Measurements from ENCODE around the gene CASP1. TPM values are rescaled to one million over a fixed set of nuclear protein-coding genes. Genes with fewer than 3 reads are reported as not detected.

The CASP1 gene
- total RNA-seq, 1 experiment from 2014 or later, result not detected

GRCh38 chr11:105004021-105004420, 30.9 kb downstream of the CASP1 start:
- no peaks in the 10 kb centered on the region for H3K27me3 ChIP-seq (ENCODE audit: insufficient read depth, low read length)
- no peak overlapping the region for H4K91ac ChIP-seq (ENCODE audit: insufficient read length, low read depth, low read length)
- H2BK120ac ChIP-seq (ENCODE audit: low read depth, low read length, poor library complexity, severe bottlenecking), result no peak overlapping the region
- no peak overlapping the region for H3K27ac Mint-ChIP-seq
- H3K9me3 ChIP-seq (ENCODE audit: control insufficient read depth, low read depth, low read length), result no peaks in the 10 kb centered on the region
- H2BK20ac ChIP-seq (ENCODE audit: low read depth, low read length, poor library complexity, severe bottlenecking), result no peak overlapping the region
- no peak overlapping the region for H3K14ac ChIP-seq (ENCODE audit: insufficient read depth, low read length)
- H4K8ac ChIP-seq (replicated peaks; ENCODE audit: insufficient read length, low read depth, low read length), result no peak overlapping the region
- H2AFZ ChIP-seq (ENCODE audit: low read length), result no peak overlapping the region
- TF ChIP-seq, protein P1, sequence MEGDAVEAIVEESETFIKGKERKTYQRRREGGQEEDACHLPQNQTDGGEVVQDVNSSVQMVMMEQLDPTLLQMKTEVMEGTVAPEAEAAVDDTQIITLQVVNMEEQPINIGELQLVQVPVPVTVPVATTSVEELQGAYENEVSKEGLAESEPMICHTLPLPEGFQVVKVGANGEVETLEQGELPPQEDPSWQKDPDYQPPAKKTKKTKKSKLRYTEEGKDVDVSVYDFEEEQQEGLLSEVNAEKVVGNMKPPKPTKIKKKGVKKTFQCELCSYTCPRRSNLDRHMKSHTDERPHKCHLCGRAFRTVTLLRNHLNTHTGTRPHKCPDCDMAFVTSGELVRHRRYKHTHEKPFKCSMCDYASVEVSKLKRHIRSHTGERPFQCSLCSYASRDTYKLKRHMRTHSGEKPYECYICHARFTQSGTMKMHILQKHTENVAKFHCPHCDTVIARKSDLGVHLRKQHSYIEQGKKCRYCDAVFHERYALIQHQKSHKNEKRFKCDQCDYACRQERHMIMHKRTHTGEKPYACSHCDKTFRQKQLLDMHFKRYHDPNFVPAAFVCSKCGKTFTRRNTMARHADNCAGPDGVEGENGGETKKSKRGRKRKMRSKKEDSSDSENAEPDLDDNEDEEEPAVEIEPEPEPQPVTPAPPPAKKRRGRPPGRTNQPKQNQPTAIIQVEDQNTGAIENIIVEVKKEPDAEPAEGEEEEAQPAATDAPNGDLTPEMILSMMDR (conservative IDR thresholded peaks at IDR 0.05), result no peak
- no peak overlapping the region for H2BK12ac ChIP-seq (ENCODE audit: insufficient read length, low read depth, low read length)
- H3K23ac ChIP-seq (ENCODE audit: insufficient read length, low read depth, low read length), result no peak overlapping the region
- H3K4me1 ChIP-seq (ENCODE audit: insufficient read depth, low read length), result 0 out of 2 replicates have a peak, but pooled peaks cover 2% of the 10 kb centered on the region
- H2AK5ac ChIP-seq (ENCODE audit: insufficient read length, low read length), result no peak overlapping the region
- no peaks in the 10 kb centered on the region for H3K79me1 ChIP-seq (ENCODE audit: insufficient read depth, low read depth, low read length, poor library complexity, severe bottlenecking)
- no peaks in the 10 kb centered on the region; a peak in 2 of 5 replicates for H3K9me3 Mint-ChIP-seq
- H3K27me3 Mint-ChIP-seq (ENCODE audit: low read depth), result no peaks in the 10 kb centered on the region
- H3K27ac ChIP-seq (ENCODE audit: insufficient read length, low read depth, low read length), result no peak overlapping the region
- H3K4me2 ChIP-seq (ENCODE audit: insufficient read depth, insufficient read length, low read length), result no peak overlapping the region
- no peak for DNase-seq
- H4K5ac ChIP-seq (ENCODE audit: insufficient read length, low read depth, low read length), result no peak overlapping the region
- H3K18ac ChIP-seq (ENCODE audit: insufficient read length, low read depth, low read length), result no peak overlapping the region
- H3K36me3 Mint-ChIP-seq (ENCODE audit: insufficient read depth in 1 of 3, low read depth in 3 of 3), result peaks cover 0 to 2% (median 0%) of the 10 kb centered on the region in 3 experiments; a peak in 3 of 7 replicates
- H4K20me1 ChIP-seq (ENCODE audit: control insufficient read depth, insufficient read depth, insufficient read length), result no peaks in the 10 kb centered on the region
- H3K4me3 Mint-ChIP-seq, result no peak overlapping the region
- no CpG with 5 or more reads among the region's 3 CpGs for WGBS (ENCODE audit: extremely low coverage, insufficient read length, low lambda C conversion rate)
- H3T11ph ChIP-seq (ENCODE audit: low read length), result no peak overlapping the region
- no peaks in the 10 kb centered on the region for H3K79me2 ChIP-seq (ENCODE audit: insufficient read depth, low read length)
- no peak overlapping the region for H2BK15ac ChIP-seq (ENCODE audit: low read depth, low read length)
- H3K23me2 ChIP-seq (ENCODE audit: insufficient read length, low read depth, low read length, poor library complexity, severe bottlenecking), result no peaks in the 10 kb centered on the region
- H3K4ac ChIP-seq (ENCODE audit: low read depth, low read length), result no peak overlapping the region
- no peak overlapping the region for H3K56ac ChIP-seq (ENCODE audit: insufficient read length, low read depth, low read length)
- no peak overlapping the region for H2BK5ac ChIP-seq (ENCODE audit: insufficient read length, low read length)
- H3K9ac ChIP-seq (ENCODE audit: extremely low read depth, insufficient read length, low read length), result no peak overlapping the region
- 0 out of 4 replicates have a peak, but pooled peaks cover 0 to 3% of the 10 kb centered on the region in 2 experiments for H3K4me1 Mint-ChIP-seq

All from H9 (cell line).